Measurements from ENCODE around the gene ANAPC4.
"Not testable (repeated sequence)": the region's sequence is repeated elsewhere in the genome, so short reads cannot be mapped to it uniquely, and the experiment has no call there.

Gene ANAPC4

GRCh38 chr4:25376754-25377571 lies at the start of gene ANAPC4:
TSS of gene ANAPC4 (plus strand) at chr4:25377263. CDS start at chr4:25377428, 165 bp downstream.
- FAIRE-seq, result no peak

- FAIRE-seq, result not testable (repeated sequence)
Observed at GRCh38 chr4:25328463-25328862, 48.6 kb upstream of the ANAPC4 start.

GRCh38 chr4:25330335-25330734 lies 46.7 kb upstream of the ANAPC4 start:
- FAIRE-seq, result no peak

- no peak for FAIRE-seq
Observed at GRCh38 chr4:25330905-25331808, 45.9 kb upstream of the ANAPC4 start.

- no peak for FAIRE-seq
Observed at GRCh38 chr4:25343671-25344070, 33.4 kb upstream of the ANAPC4 start.

- FAIRE-seq, result no peak
Observed at GRCh38 chr4:25345744-25346143, 31.3 kb upstream of the ANAPC4 start.

- FAIRE-seq, result no peak
Observed at GRCh38 chr4:25346913-25347312, 30.1 kb upstream of the ANAPC4 start.

GRCh38 chr4:25347473-25347872 lies 29.6 kb upstream of the ANAPC4 start:
- FAIRE-seq, result no peak

GRCh38 chr4:25347971-25348370 lies 29.1 kb upstream of the ANAPC4 start:
- FAIRE-seq, result no peak

- no peak for FAIRE-seq
Observed at GRCh38 chr4:25350561-25350960, 26.5 kb upstream of the ANAPC4 start.

GRCh38 chr4:25351777-25352416 lies 25.2 kb upstream of the ANAPC4 start:
- no peak for FAIRE-seq

- FAIRE-seq, result no peak
Observed at GRCh38 chr4:25356068-25356467, 21.0 kb upstream of the ANAPC4 start.

- FAIRE-seq, result no peak
Observed at GRCh38 chr4:25358515-25359275, 18.4 kb upstream of the ANAPC4 start.

GRCh38 chr4:25361253-25361652 lies 15.8 kb upstream of the ANAPC4 start:
- FAIRE-seq, result no peak

GRCh38 chr4:25367004-25367621 lies 9.9 kb upstream of the ANAPC4 start:
- peak; percentile 95 for FAIRE-seq

GRCh38 chr4:25367877-25368276 lies 9.2 kb upstream of the ANAPC4 start:
- FAIRE-seq, result no peak

GRCh38 chr4:25368315-25368714 lies 8.7 kb upstream of the ANAPC4 start:
- no peak for FAIRE-seq

GRCh38 chr4:25370242-25370641 lies 6.8 kb upstream of the ANAPC4 start:
- FAIRE-seq, result no peak

GRCh38 chr4:25372549-25372948 lies 4.5 kb upstream of the ANAPC4 start:
- not testable (repeated sequence) for FAIRE-seq

GRCh38 chr4:25377572-25378436 lies 741 bp downstream of the ANAPC4 start:
- no peak for FAIRE-seq

GRCh38 chr4:25378437-25378743 lies 1.3 kb downstream of the ANAPC4 start:
- FAIRE-seq, result no peak

All from endometrium (tissue), 2 donors.